H1 (cell line): Measurements from ENCODE around the gene DCLRE1B. TPM values are rescaled to one million over a fixed set of nuclear protein-coding genes. Genes with fewer than 3 reads are reported as not detected.

ENCODE experiments used
- CTCF ChIA-PET: fragments of 300-600 bp; sonication (Branson Sonifier 250); formaldehyde crosslinking; loops from one replicate; lab custom pipeline; 2021; ENCODE audit not compliant: partially characterized antibody; lab: Charles Lee
- POLR2A ChIA-PET: fragments of 300-600 bp; sonication (Branson Sonifier 250); formaldehyde crosslinking; loops from one replicate; lab custom pipeline; 2021; ENCODE audit warnings: inconsistent platforms; ENCODE audit not compliant: partially characterized antibody; lab: Charles Lee
- DNase-seq, 2 experiments: peaks; one replicate each; pipeline versions ENCODE4 v3.0.0 to v3.0.0-alpha.2; 2010 to 2022; ENCODE audit warnings: low spot score in 2 of 2, low read depth in 1 of 2, mixed read lengths in 1 of 2
- FAIRE-seq: peaks from 2 replicates; lab custom pipeline; 2011; peaks lifted over from hg19 to GRCh38; lab: Jason Lieb, UNC
- H2AFZ ChIP-seq: 2 replicates; pipeline ENCODE4 v1.8.1; 2012; ENCODE audit warnings: low read length, inconsistent platforms
- H2AK5ac ChIP-seq: 2 replicates; pipeline ENCODE4 v1.6.1; 2013; ENCODE audit warnings: low read depth, low read length
- H2BK120ac ChIP-seq: replicated peaks from 2 replicates; pipeline ENCODE3; 2013; ENCODE audit warnings: low read depth, low read length, inconsistent platforms
- H2BK12ac ChIP-seq: 2 replicates; pipeline ENCODE4 v1.6.1; 2013; ENCODE audit warnings: low read depth, low read length
- H2BK15ac ChIP-seq: 2 replicates; pipeline ENCODE4 v1.6.1; 2013; ENCODE audit warnings: low read length
- H2BK20ac ChIP-seq: 2 replicates; pipeline ENCODE4 v1.6.1; 2013; ENCODE audit warnings: low read length
- H2BK5ac ChIP-seq: 2 replicates; pipeline ENCODE4 v1.6.1; 2013; ENCODE audit warnings: low read depth, low read length
- H3K14ac ChIP-seq: 2 replicates; pipeline ENCODE4 v1.6.1; 2013; ENCODE audit warnings: inconsistent platforms; ENCODE audit not compliant: insufficient read length
- H3K18ac ChIP-seq: 2 replicates; pipeline ENCODE4 v1.6.1; 2013; ENCODE audit warnings: low read length; ENCODE audit errors: extremely low read depth
- H3K23ac ChIP-seq: 2 replicates; pipeline ENCODE4 v1.6.1; 2013; ENCODE audit warnings: inconsistent platforms; ENCODE audit not compliant: insufficient read length
- H3K23me2 ChIP-seq: 2 replicates; pipeline ENCODE4 v1.6.1; 2013; ENCODE audit warnings: low read depth, low read length
- H3K27ac ChIP-seq: 2 replicates; pipeline ENCODE4 v1.6.1; 2011; ENCODE audit warnings: low read depth, low read length, inconsistent platforms
- H3K27me3 ChIP-seq, 4 experiments: replicated peaks in 1 of 4; 1 replicate in 1 of 4; 2 replicates in 3 of 4; pipeline versions ENCODE4 v1.6.1 to v1.8.1; 2011 to 2013; ENCODE audit warnings: low read length in 3 of 4, mild to moderate bottlenecking in 3 of 4, inconsistent platforms in 2 of 4, mixed read lengths in 2 of 4, moderate library complexity in 1 of 4; ENCODE audit not compliant: control insufficient read depth in 3 of 4, insufficient read depth in 3 of 4; ENCODE audit errors: extremely low read depth in 1 of 4
- H3K36me3 ChIP-seq, 4 experiments: 2 replicates each; pipeline versions ENCODE4 v1.6.1 to v1.8.1; 2011 to 2013; ENCODE audit warnings: mild to moderate bottlenecking in 4 of 4, low read length in 3 of 4, moderate library complexity in 2 of 4, control low read depth in 1 of 4, inconsistent platforms in 1 of 4; ENCODE audit not compliant: insufficient read depth in 4 of 4, control insufficient read depth in 2 of 4
- H3K4ac ChIP-seq: replicated peaks from 2 replicates; pipeline ENCODE3; 2013; ENCODE audit warnings: low read length, low read depth, mixed read lengths, inconsistent platforms; ENCODE audit not compliant: insufficient read length
- H3K4me1 ChIP-seq, 4 experiments: replicated peaks in 1 of 4; 1 replicate in 1 of 4; 2 replicates in 3 of 4; pipeline versions ENCODE4 v1.6.1 to v1.8.1; 2011 to 2013; ENCODE audit warnings: low read length in 3 of 4, inconsistent platforms in 2 of 4, mixed read lengths in 1 of 4; ENCODE audit not compliant: insufficient read depth in 4 of 4, control insufficient read depth in 3 of 4
- H3K4me2 ChIP-seq, 2 experiments: 2 replicates each; pipeline versions ENCODE4 v1.6.1 to v1.8.1; 2011 to 2013; ENCODE audit warnings: low read depth in 2 of 2, low read length in 2 of 2, control low read depth in 1 of 2, inconsistent platforms in 1 of 2, mild to moderate bottlenecking in 1 of 2; ENCODE audit not compliant: insufficient read depth in 1 of 2
- H3K4me3 ChIP-seq, 4 experiments: fragments of 200-600, 300-600 bp in 1 of 4; sonication (generic), shearing (Covaris generic), sonication (Bioruptor Twin) in 1 of 4; 2 replicates each; pipeline versions ENCODE4 v1.5.1 to v1.8.1; 2011 to 2016; ENCODE audit warnings: low read length in 4 of 4, low read depth in 3 of 4, control low read depth in 2 of 4, inconsistent platforms in 2 of 4, mild to moderate bottlenecking in 2 of 4, mixed read lengths in 1 of 4, moderate library complexity in 1 of 4; ENCODE audit not compliant: insufficient read depth in 2 of 4; ENCODE audit errors: extremely low read depth in 1 of 4
- H3K56ac ChIP-seq: replicated peaks from 2 replicates; pipeline ENCODE3; 2013; ENCODE audit warnings: low read depth, mild to moderate bottlenecking, mixed read lengths, low read length, inconsistent platforms; ENCODE audit not compliant: insufficient read length
- H3K79me1 ChIP-seq: 2 replicates; pipeline ENCODE4 v1.6.1; 2013; ENCODE audit warnings: low read depth, low read length, control low read depth
- H3K79me2 ChIP-seq, 2 experiments: 2 replicates each; pipeline versions ENCODE4 v1.6.1 to v1.8.1; 2012 to 2013; ENCODE audit warnings: low read length in 2 of 2, mild to moderate bottlenecking in 2 of 2, inconsistent platforms in 1 of 2; ENCODE audit not compliant: insufficient read depth in 2 of 2, control insufficient read depth in 1 of 2
- H3K9ac ChIP-seq, 4 experiments: replicated peaks in 1 of 4; 1 replicate in 1 of 4; 2 replicates in 3 of 4; pipeline versions ENCODE4 v1.6.1 to v1.8.1; 2011 to 2013; ENCODE audit warnings: low read depth in 3 of 4, low read length in 3 of 4, control low read depth in 2 of 4, mild to moderate bottlenecking in 2 of 4, moderate library complexity in 2 of 4, inconsistent platforms in 1 of 4; ENCODE audit errors: extremely low read depth in 1 of 4
- H3K9me3 ChIP-seq, 2 experiments: 2 replicates each; pipeline versions ENCODE4 v1.6.1 to v1.8.1; 2012 to 2013; ENCODE audit warnings: mild to moderate bottlenecking in 2 of 2, moderate library complexity in 2 of 2, control low read depth in 1 of 2, inconsistent platforms in 1 of 2, low read depth in 1 of 2, low read length in 1 of 2, mixed read lengths in 1 of 2; ENCODE audit not compliant: insufficient read depth in 2 of 2
- H4K20me1 ChIP-seq, 2 experiments: replicated peaks in 1 of 2; 2 replicates each; pipeline versions ENCODE3 to v1.8.1; 2011 to 2013; ENCODE audit warnings: inconsistent platforms in 2 of 2, low read length in 2 of 2, mild to moderate bottlenecking in 1 of 2; ENCODE audit not compliant: insufficient read depth in 2 of 2, control insufficient read depth in 1 of 2
- H4K5ac ChIP-seq: 2 replicates; pipeline ENCODE4 v1.6.1; 2013; ENCODE audit warnings: low read length, low read depth, mixed read lengths, inconsistent platforms; ENCODE audit not compliant: insufficient read length
- H4K8ac ChIP-seq: 2 replicates; pipeline ENCODE4 v1.8.0; 2013; ENCODE audit warnings: mild to moderate bottlenecking, moderate library complexity, low read length, inconsistent platforms; ENCODE audit not compliant: insufficient read depth; ENCODE audit errors: extremely low read depth
- H4K91ac ChIP-seq: replicated peaks from 2 replicates; pipeline ENCODE3; 2013; ENCODE audit warnings: low read length, mixed read lengths, inconsistent platforms; ENCODE audit not compliant: insufficient read length
- CTCF ChIP-seq, 3 experiments: IDR thresholded peaks; 1 replicate in 2 of 3; 2 replicates in 1 of 3; pipeline versions ENCODE4 v1.5.1 to v1.6.1; 2011; ENCODE audit warnings: low read length in 3 of 3, mild to moderate bottlenecking in 3 of 3, inconsistent platforms in 2 of 3, low read depth in 1 of 3, moderate library complexity in 1 of 3; ENCODE audit not compliant: insufficient read depth in 1 of 3; ENCODE audit errors: control extremely low read depth in 1 of 3
- RAD21 ChIP-seq, 2 experiments: IDR thresholded peaks in 1 of 2; conservative IDR thresholded peaks in 1 of 2; 2 replicates each; pipeline ENCODE4 v1.6.1; 2011; ENCODE audit warnings: low read depth in 2 of 2, low read length in 2 of 2, improper control_type of control experiment in 1 of 2, inconsistent platforms in 1 of 2, mild to moderate bottlenecking in 1 of 2, moderate library complexity in 1 of 2
- RXRA ChIP-seq: IDR thresholded peaks from 2 replicates; pipeline ENCODE4 v1.6.1; 2011; ENCODE audit warnings: low read depth, mild to moderate bottlenecking, low read length, moderate library complexity; ENCODE audit not compliant: insufficient read depth
- WGBS, 2 experiments: shearing (Covaris generic) in 1 of 2; methylation state at CpG; one replicate each; pipeline versions ENCODE4 v1.1.6 to v1.1.7; 2013 to 2015; ENCODE audit warnings: low lambda C conversion rate in 2 of 2, mixed read lengths in 2 of 2, inconsistent platforms in 1 of 2, low coverage in 1 of 2, missing lambda C conversion rate in 1 of 2; ENCODE audit not compliant: insufficient replicate concordance in 2 of 2, insufficient coverage in 1 of 2, insufficient read length in 1 of 2; ENCODE audit errors: extremely low coverage in 1 of 2, missing lambda C conversion rate in 1 of 2; 5-methylcytosine and 5-hydroxymethylcytosine counted together
- polyA plus RNA-seq, 7 experiments: library from polyadenylated mRNA; depleted of rRNA in 3 of 7; stranded (reverse) in 5 of 7; unstranded in 2 of 7; fragments of >200 nt in 5 of 7; fragments of 200-250 nt in 2 of 7; gene quantifications; 1 replicate in 5 of 7; 2 replicates in 1 of 7; 4 replicates in 1 of 7; pipeline versions ENCODE4 v1.2.1 to v1.2.3, GENCODE V29; 2011 to 2013; ENCODE audit warnings: missing spikeins in 2 of 7, mixed read lengths in 2 of 7
- total RNA-seq: library from RNA; stranded (reverse); fragmentation: NEBNext Ultra II Directional; extraction: Animal tissue kit (Norgen Biotek cat#: 25700); gene quantifications from 2 replicates; pipeline ENCODE4 v1.2.1, GENCODE V29; 2021

Gene DCLRE1B
- total and polyA plus RNA-seq, 2 of the 8 experiments (the other 6 are each of a cell fraction or from before 2014, with no cell fraction given), result 5.5 to 11.0 TPM

- H3K23ac ChIP-seq, result no peak overlapping the region
- 92% methylated on average over 1 of the region's 1 CpG; no CpG with 5 or more reads in 1 of the 2 experiments for WGBS, 2 experiments
- ChIA-PET POLR2A (no interaction called here), CTCF (interaction anchor here (0.6 to 1.8 kb wide), 5 partner anchors 12 to 540 kb away, joined by 3 to 7 read pairs (median 4); no protein-coding TSS in a partner anchor)
- H3K4me2 ChIP-seq, result no peak overlapping the region
- no peak overlapping the region for H3K4me3 ChIP-seq
- H3K79me1 ChIP-seq, result no peaks in the 10 kb centered on the region
- H3K56ac ChIP-seq, result no peak overlapping the region
- no peak overlapping the region for H3K14ac ChIP-seq
- no peaks in the 10 kb centered on the region for H3K36me3 ChIP-seq
- no peaks in the 10 kb centered on the region; a peak in 1 of 7 replicates for H3K27me3 ChIP-seq
- no peak overlapping the region for H2BK5ac ChIP-seq
- H2BK20ac ChIP-seq, result no peak overlapping the region
- no peak overlapping the region for H3K9ac ChIP-seq
- H2BK120ac ChIP-seq, result no peak overlapping the region
- H3K79me2 ChIP-seq, result no peaks in the 10 kb centered on the region
- no peaks in the 10 kb centered on the region; the same call in 1 of the 2 replicates for H3K23me2 ChIP-seq
- no peaks in the 10 kb centered on the region for H3K9me3 ChIP-seq
- H2BK12ac ChIP-seq, result no peak overlapping the region
- no peak overlapping the region for H4K5ac ChIP-seq
- no peak overlapping the region for H3K27ac ChIP-seq
- H4K8ac ChIP-seq, result no peak overlapping the region
- H3K18ac ChIP-seq, result no peak overlapping the region
- H3K4me1 ChIP-seq, result no peaks in the 10 kb centered on the region
- H3K4ac ChIP-seq, result no peak overlapping the region
- TF ChIP-seq RXRA (no peak), RAD21 (IDR thresholded peaks at IDR 0.05 in 1 of 2, conservative IDR thresholded peaks at IDR 0.05 in 1 of 2; ENCODE audit: low read depth in 2 of 2, low read length in 2 of 2) (peak; percentile 28 to 41; a peak in 2 of 4 replicates), CTCF (IDR thresholded peaks at IDR 0.05; ENCODE audit: control extremely low read depth in 1 of 3, insufficient read depth in 1 of 3, low read depth in 1 of 3, low read length in 3 of 3) (peak; percentile 22 to 70 (median 35); a peak in 2 of 4 replicates)
- FAIRE-seq, result no peak
- no peaks in the 10 kb centered on the region for H4K20me1 ChIP-seq
- no peak overlapping the region for H4K91ac ChIP-seq
- peak overlapping the region; percentile 10; the same call in 1 of the 2 replicates for H2AFZ ChIP-seq
- H2AK5ac ChIP-seq, result no peak overlapping the region
- no peak for DNase-seq
- no peak overlapping the region for H2BK15ac ChIP-seq
These were observed 30.9 kb upstream of the DCLRE1B start for GRCh38 chr1:113874012-113874879.
